ENCODE data around the gene TREH. TPM values are rescaled to one million over a fixed set of nuclear protein-coding genes. Genes with fewer than 3 reads are reported as not detected.
"Not testable (repeated sequence)": the region's sequence is repeated elsewhere in the genome, so short reads cannot be mapped to it uniquely, and the experiment has no call there.

The TREH gene
- total RNA-seq, 1 experiment from 2014 or later, result not detected

DNA sequence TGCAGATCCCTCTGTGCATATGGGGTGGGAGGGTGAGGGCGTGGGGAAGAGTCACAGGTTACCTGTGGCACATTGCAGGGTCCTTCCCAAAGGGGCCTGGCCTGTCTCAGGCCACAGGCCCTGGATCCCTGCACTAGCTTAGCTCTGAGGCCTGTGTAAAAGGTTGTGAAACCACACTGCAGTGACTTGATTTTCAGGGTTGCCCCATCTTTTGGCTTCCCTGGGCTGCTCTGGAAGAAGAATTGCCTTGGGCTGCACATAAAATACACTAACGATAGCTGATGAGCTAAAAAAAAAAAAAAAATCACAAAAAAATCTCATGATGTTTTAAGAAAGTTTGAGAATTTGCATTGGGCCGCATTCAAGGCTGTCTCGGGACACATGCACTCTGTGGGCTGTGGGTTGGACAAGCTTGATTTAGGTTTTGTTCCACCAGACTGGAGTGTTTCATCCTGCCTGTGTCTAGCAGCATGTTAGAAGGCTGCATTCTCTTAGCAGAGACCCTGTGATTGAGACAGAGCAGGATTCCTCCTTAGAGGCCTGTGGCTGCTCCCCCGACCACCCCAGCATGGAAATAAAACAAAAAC is 35.9 kb upstream of the TREH start:
- Histone ChIP-seq H3K4me3 (ENCODE audit: low read depth, low read length, poor library complexity, severe bottlenecking) (no peak overlapping the region), H3K27ac (ENCODE audit: low read depth, low read length, poor library complexity, severe bottlenecking) (peak overlapping the region; percentile 65), H3K27me3 (replicated peaks; ENCODE audit: insufficient read depth, low read depth, low read length, poor library complexity) (no peaks in the 10 kb centered on the region), H3K36me3 (ENCODE audit: insufficient read depth, low read length, poor library complexity, severe bottlenecking) (no peaks in the 10 kb centered on the region), H3K9me3 (ENCODE audit: low read depth, low read length, poor library complexity, severe bottlenecking) (no peaks in the 10 kb centered on the region), H3K4me1 (ENCODE audit: insufficient read depth, low read length, poor library complexity, severe bottlenecking) (peaks cover 7% of the 10 kb centered on the region)
- DNase-seq (ENCODE audit: low spot score), result no peak
- intact Hi-C loops (cut with micrococcal nuclease; ENCODE audit: unreplicated experiment), result no loop called here
- ChIA-PET POLR2A (ENCODE audit: low non-redundant PET) (interaction anchor here (0.6 kb wide), 1 partner anchor 341 kb away, joined by 5 read pairs; no protein-coding TSS in a partner anchor), CTCF (interaction anchor here (0.6 kb wide), 1 partner anchor 111 kb away, joined by 4 read pairs; no protein-coding TSS in a partner anchor)
- BruUV-seq (replicated peaks), result no TSS peak
- TF ChIP-seq EZH2 (IDR thresholded peaks at IDR 0.05; ENCODE audit: borderline replicate concordance, low read depth, low read length, poor library complexity, severe bottlenecking) (no peak), CTCF (conservative IDR thresholded peaks at IDR 0.05; ENCODE audit: low read depth, low read length) (no peak)

DNA sequence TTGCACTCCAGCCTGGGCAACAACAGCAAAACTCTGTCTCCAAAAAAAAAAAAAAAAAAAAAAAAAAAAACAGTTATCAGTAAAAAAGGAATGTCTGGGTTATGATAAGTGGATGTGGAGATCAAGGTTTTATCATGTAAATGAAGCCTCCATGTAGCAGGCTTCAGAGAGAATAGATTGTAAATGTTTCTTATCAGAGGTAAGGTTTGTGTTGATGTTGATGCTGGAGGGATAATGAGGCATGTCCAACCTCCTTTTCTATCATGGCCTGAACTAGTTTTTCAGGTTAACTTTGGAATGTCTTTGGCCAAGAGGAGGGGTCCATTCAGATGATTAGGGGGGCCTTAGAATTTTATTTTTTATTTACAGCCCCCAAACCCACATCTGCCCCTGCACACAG is 35.4 kb upstream of the TREH start:
- TF ChIP-seq EZH2 (IDR thresholded peaks at IDR 0.05; ENCODE audit: borderline replicate concordance, low read depth, low read length, poor library complexity, severe bottlenecking), result no peak
- no peak for TF ChIP-seq CTCF (conservative IDR thresholded peaks at IDR 0.05; ENCODE audit: low read depth, low read length)
- CTCF ChIA-PET, result interaction anchor here (0.6 kb wide), 1 partner anchor 111 kb away, joined by 4 read pairs; no protein-coding TSS in a partner anchor
- H3K36me3 ChIP-seq (ENCODE audit: insufficient read depth, low read length, poor library complexity, severe bottlenecking), result no peaks in the 10 kb centered on the region
- no TSS peak for BruUV-seq (replicated peaks)
- intact Hi-C loops (cut with micrococcal nuclease; ENCODE audit: unreplicated experiment), result no loop called here
- POLR2A ChIA-PET (ENCODE audit: low non-redundant PET), result interaction anchor here (0.6 kb wide), 1 partner anchor 341 kb away, joined by 5 read pairs; no protein-coding TSS in a partner anchor
- no peaks in the 10 kb centered on the region for H3K9me3 ChIP-seq (ENCODE audit: low read depth, low read length, poor library complexity, severe bottlenecking)
- no peak for DNase-seq (ENCODE audit: low spot score)
- peaks cover 7% of the 10 kb centered on the region for H3K4me1 ChIP-seq (ENCODE audit: insufficient read depth, low read length, poor library complexity, severe bottlenecking)
- H3K27me3 ChIP-seq (replicated peaks; ENCODE audit: insufficient read depth, low read depth, low read length, poor library complexity), result no peaks in the 10 kb centered on the region
- H3K4me3 ChIP-seq (ENCODE audit: low read depth, low read length, poor library complexity, severe bottlenecking), result no peak overlapping the region
- H3K27ac ChIP-seq (ENCODE audit: low read depth, low read length, poor library complexity, severe bottlenecking), result peak overlapping the region; percentile 65

DNA sequence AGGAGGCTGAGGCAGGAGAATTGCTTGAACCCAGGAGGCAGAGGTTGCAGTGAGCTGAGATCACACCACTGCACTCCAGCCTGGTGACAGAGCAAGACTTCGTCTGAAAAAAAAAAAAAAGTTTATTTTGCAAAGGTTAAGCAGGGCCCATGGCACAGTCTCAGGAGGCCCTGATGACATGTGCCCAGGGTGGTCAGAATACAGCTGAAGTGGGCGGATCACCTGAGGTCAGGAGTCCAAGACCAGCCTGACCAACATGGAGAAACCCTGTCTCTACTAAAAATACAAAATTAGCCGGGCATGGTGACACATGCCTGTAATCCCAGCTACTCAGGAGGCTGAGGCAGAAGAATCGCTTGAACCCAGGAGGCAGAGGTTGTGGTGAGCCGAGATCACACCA is 35.0 kb upstream of the TREH start:
- DNase-seq (ENCODE audit: low spot score); H3K27ac ChIP-seq (ENCODE audit: low read depth, low read length, poor library complexity, severe bottlenecking); CTCF ChIA-PET; intact Hi-C loops (cut with micrococcal nuclease; ENCODE audit: unreplicated experiment); H3K36me3 ChIP-seq (ENCODE audit: insufficient read depth, low read length, poor library complexity, severe bottlenecking); BruUV-seq (replicated peaks); H3K4me3 ChIP-seq (ENCODE audit: low read depth, low read length, poor library complexity, severe bottlenecking); H3K27me3 ChIP-seq (replicated peaks; ENCODE audit: insufficient read depth, low read depth, low read length, poor library complexity); H3K4me1 ChIP-seq (ENCODE audit: insufficient read depth, low read length, poor library complexity, severe bottlenecking); H3K9me3 ChIP-seq (ENCODE audit: low read depth, low read length, poor library complexity, severe bottlenecking); POLR2A ChIA-PET (ENCODE audit: low non-redundant PET): not testable (repeated sequence)

- intact Hi-C loops (cut with micrococcal nuclease; ENCODE audit: unreplicated experiment), result no loop called here
- CTCF ChIA-PET, result no interaction called here
- POLR2A ChIA-PET (ENCODE audit: low non-redundant PET), result no interaction called here
These were observed 28.8 kb upstream of the TREH start for GRCh38 chr11:118708296-118708695.

More at GRCh38 chr11:118708296-118708695, 28.8 kb upstream of the TREH start:
- no peaks in the 10 kb centered on the region for H3K36me3 ChIP-seq (ENCODE audit: insufficient read depth, low read length, poor library complexity, severe bottlenecking)
- no peak overlapping the region for H3K4me3 ChIP-seq (ENCODE audit: low read depth, low read length, poor library complexity, severe bottlenecking)
- H3K27ac ChIP-seq (ENCODE audit: low read depth, low read length, poor library complexity, severe bottlenecking), result no peak overlapping the region
- no peak for DNase-seq (ENCODE audit: low spot score)
- no peaks in the 10 kb centered on the region for H3K27me3 ChIP-seq (replicated peaks; ENCODE audit: insufficient read depth, low read depth, low read length, poor library complexity)
- H3K9me3 ChIP-seq (ENCODE audit: low read depth, low read length, poor library complexity, severe bottlenecking), result no peaks in the 10 kb centered on the region
- H3K4me1 ChIP-seq (ENCODE audit: insufficient read depth, low read length, poor library complexity, severe bottlenecking), result peaks cover 10% of the 10 kb centered on the region
- TF ChIP-seq CTCF (conservative IDR thresholded peaks at IDR 0.05; ENCODE audit: low read depth, low read length) (no peak), EZH2 (IDR thresholded peaks at IDR 0.05; ENCODE audit: borderline replicate concordance, low read depth, low read length, poor library complexity, severe bottlenecking) (no peak)
- BruUV-seq (replicated peaks), result no TSS peak

Data from A673 (cell line).